K562 (cell line): Measurements from ENCODE around the gene IRF9. TPM values are rescaled to one million over a fixed set of nuclear protein-coding genes. Genes with fewer than 3 reads are reported as not detected.
A peak's percentile ranks its signal among the peaks of the same experiment; 100 is the strongest.

ENCODE experiments used
- ARID1B ChIP-seq: fragments of 450-650 bp; IDR thresholded peaks from 2 replicates; pipeline ENCODE4 v1.6.1; 2016; ENCODE audit warnings: antibody characterized with exemption, mild to moderate bottlenecking, inconsistent platforms
- CBFA2T2 ChIP-seq: fragments of 450-650 bp; conservative IDR thresholded peaks from 2 replicates; pipeline ENCODE4 v1.6.1; 2017; ENCODE audit warnings: mild to moderate bottlenecking
- CBFA2T3 ChIP-seq: fragments of 450-650 bp; IDR thresholded peaks from 2 replicates; pipeline ENCODE4 v1.6.1; 2017
- CBX3 ChIP-seq, 2 experiments: IDR thresholded peaks; 1 replicate in 1 of 2; 2 replicates in 1 of 2; pipeline ENCODE4 v1.6.1; 2012; ENCODE audit warnings: inconsistent platforms in 2 of 2, low read length in 2 of 2, borderline replicate concordance in 1 of 2, control low read depth in 1 of 2
- ESRRB ChIP-seq: fragments of 250-450 bp; sonication (Bioruptor Pico); IDR thresholded peaks from 2 replicates; pipeline ENCODE4 v1.5.0; 2020; ENCODE audit warnings: mild to moderate bottlenecking, moderate library complexity, borderline replicate concordance
- FOXK2 ChIP-seq, 2 experiments: fragments of 450-650 bp; IDR thresholded peaks in 1 of 2; conservative IDR thresholded peaks in 1 of 2; 2 replicates each; pipeline ENCODE4 v1.6.1; 2016; ENCODE audit warnings: low read depth in 2 of 2, mild to moderate bottlenecking in 1 of 2
- HDAC3 ChIP-seq: fragments of 450-650 bp; IDR thresholded peaks from 2 replicates; pipeline ENCODE4 v1.6.1; 2018; ENCODE audit warnings: borderline replicate concordance, mild to moderate bottlenecking, moderate library complexity; ENCODE audit not compliant: partially characterized antibody
- ILF3 ChIP-seq: fragments of 450-650 bp; IDR thresholded peaks from 2 replicates; pipeline ENCODE4 v1.6.1; 2018; ENCODE audit warnings: antibody characterized with exemption, mild to moderate bottlenecking, moderate library complexity, borderline replicate concordance
- KDM2B ChIP-seq: fragments of 250-450 bp; sonication (Bioruptor Pico); IDR thresholded peaks from 2 replicates; pipeline ENCODE4 v1.8.0; 2021; ENCODE audit warnings: mild to moderate bottlenecking, moderate library complexity
- MEF2D ChIP-seq: conservative IDR thresholded peaks from 2 replicates; pipeline ENCODE4 v1.6.1; 2016; ENCODE audit warnings: low read depth, missing genetic modification characterization, missing compliant biosample characterization
- NR2C2 ChIP-seq, 2 experiments: fragments of 200-800 bp in 1 of 2; sonication (Bioruptor generic) in 1 of 2; sonication (generic) in 1 of 2; formaldehyde crosslinking in 1 of 2; IDR thresholded peaks; 2 replicates each; pipeline versions ENCODE4 v1.6.1 to v1.8.0; 2016 to 2022; ENCODE audit warnings: mild to moderate bottlenecking in 1 of 2, missing compliant biosample characterization in 1 of 2, missing genetic modification characterization in 1 of 2, missing genetic modification reagents in 1 of 2
- POLR2AphosphoS2 ChIP-seq: IDR thresholded peaks from 2 replicates; pipeline ENCODE4 v1.6.1; 2012; ENCODE audit warnings: low read length, improper control_type of control experiment
- PURB ChIP-seq: sonication (generic); formaldehyde crosslinking; IDR thresholded peaks from 2 replicates; pipeline ENCODE4 v1.9.0; 2021; ENCODE audit warnings: low read depth, mild to moderate bottlenecking, missing genetic modification reagents
- RFX1 ChIP-seq: fragments of 450-650 bp; IDR thresholded peaks from 2 replicates; pipeline ENCODE4 v1.6.1; 2016; ENCODE audit warnings: mild to moderate bottlenecking, moderate library complexity
- SIN3B ChIP-seq: fragments of 450-650 bp; IDR thresholded peaks from 2 replicates; pipeline ENCODE4 v1.6.1; 2017; ENCODE audit warnings: low read depth, mild to moderate bottlenecking, moderate library complexity
- SMAD1 ChIP-seq: fragments of 150-350 bp; IDR thresholded peaks from 2 replicates; pipeline ENCODE4 v1.6.1; 2014; ENCODE audit warnings: low read length, low read depth; ENCODE audit not compliant: partially characterized antibody
- SOX6 ChIP-seq: fragments of 450-650 bp; IDR thresholded peaks from 2 replicates; pipeline ENCODE4 v1.6.1; 2014; ENCODE audit warnings: mild to moderate bottlenecking
- TOE1 ChIP-seq, 2 experiments: fragments of 450-650 bp in 1 of 2; sonication (generic) in 1 of 2; formaldehyde crosslinking in 1 of 2; IDR thresholded peaks; 2 replicates each; pipeline versions ENCODE4 v1.7.1 to v1.8.0; 2016 to 2022; ENCODE audit warnings: borderline replicate concordance in 2 of 2, mild to moderate bottlenecking in 2 of 2, antibody characterized with exemption in 1 of 2, inconsistent platforms in 1 of 2, low read depth in 1 of 2, missing genetic modification reagents in 1 of 2, moderate library complexity in 1 of 2
- ZBTB1 ChIP-seq: sonication (generic); formaldehyde crosslinking; IDR thresholded peaks from 2 replicates; pipeline ENCODE4 v1.8.1; 2023; ENCODE audit warnings: missing genetic modification reagents, low read depth, mild to moderate bottlenecking, borderline replicate concordance
- ZBTB7A ChIP-seq: IDR thresholded peaks from 2 replicates; pipeline ENCODE4 v1.6.1; 2011; ENCODE audit warnings: low read depth, mild to moderate bottlenecking, low read length, moderate library complexity, borderline replicate concordance; ENCODE audit not compliant: control insufficient read depth
- polyA plus RNA-seq, 8 experiments: library from polyadenylated mRNA; depleted of rRNA in 4 of 8; stranded (reverse) in 5 of 8; unstranded in 3 of 8; fragments of >200 nt; fragmentation: Nextera tagmentation in 2 of 8; fragmentation: Illumina TruSeq in 1 of 8; extraction: Ambion mirVana in 2 of 8; extraction: Trizol in 1 of 8; gene quantifications; 2 replicates each; pipeline versions ENCODE4 v1.2.1 to v1.2.3, GENCODE V29; 2011 to 2014; ENCODE audit warnings: inconsistent platforms in 1 of 8, missing spikeins in 1 of 8
- total RNA-seq, 7 experiments: library from RNA; depleted of rRNA in 6 of 7; stranded (reverse); fragments of >200 nt in 6 of 7; fragmentation: Illumina TruSeq in 2 of 7; extraction: Trizol in 2 of 7; gene quantifications; 2 replicates each; pipeline versions ENCODE4 v1.2.1 to v1.2.3, GENCODE V29; 2011 to 2021; ENCODE audit warnings: low replicate concordance in 1 of 7
- TF ChIP-seq, protein P1 (sequence below): sonication (generic); formaldehyde crosslinking; IDR thresholded peaks from 2 replicates; pipeline ENCODE4 v1.9.0; 2022; ENCODE audit warnings: mild to moderate bottlenecking, missing genetic modification reagents
- TF ChIP-seq, protein P2 (sequence below): fragments of 250-450 bp; sonication (Bioruptor Pico); IDR thresholded peaks from 2 replicates; pipeline ENCODE4 v1.6.1; 2021; ENCODE audit warnings: mild to moderate bottlenecking
- TF ChIP-seq, protein P3 (sequence below): IDR thresholded peaks from 2 replicates; pipeline ENCODE4 v1.6.1; 2011; ENCODE audit not compliant: insufficient read length; ENCODE audit errors: extremely low read depth

The IRF9 gene
- total and polyA plus RNA-seq, 9 of the 15 experiments (the other 6 are each of a cell fraction or from before 2014, with no cell fraction given), result 0.79 to 14.8 (median 6.1) TPM

DNA sequence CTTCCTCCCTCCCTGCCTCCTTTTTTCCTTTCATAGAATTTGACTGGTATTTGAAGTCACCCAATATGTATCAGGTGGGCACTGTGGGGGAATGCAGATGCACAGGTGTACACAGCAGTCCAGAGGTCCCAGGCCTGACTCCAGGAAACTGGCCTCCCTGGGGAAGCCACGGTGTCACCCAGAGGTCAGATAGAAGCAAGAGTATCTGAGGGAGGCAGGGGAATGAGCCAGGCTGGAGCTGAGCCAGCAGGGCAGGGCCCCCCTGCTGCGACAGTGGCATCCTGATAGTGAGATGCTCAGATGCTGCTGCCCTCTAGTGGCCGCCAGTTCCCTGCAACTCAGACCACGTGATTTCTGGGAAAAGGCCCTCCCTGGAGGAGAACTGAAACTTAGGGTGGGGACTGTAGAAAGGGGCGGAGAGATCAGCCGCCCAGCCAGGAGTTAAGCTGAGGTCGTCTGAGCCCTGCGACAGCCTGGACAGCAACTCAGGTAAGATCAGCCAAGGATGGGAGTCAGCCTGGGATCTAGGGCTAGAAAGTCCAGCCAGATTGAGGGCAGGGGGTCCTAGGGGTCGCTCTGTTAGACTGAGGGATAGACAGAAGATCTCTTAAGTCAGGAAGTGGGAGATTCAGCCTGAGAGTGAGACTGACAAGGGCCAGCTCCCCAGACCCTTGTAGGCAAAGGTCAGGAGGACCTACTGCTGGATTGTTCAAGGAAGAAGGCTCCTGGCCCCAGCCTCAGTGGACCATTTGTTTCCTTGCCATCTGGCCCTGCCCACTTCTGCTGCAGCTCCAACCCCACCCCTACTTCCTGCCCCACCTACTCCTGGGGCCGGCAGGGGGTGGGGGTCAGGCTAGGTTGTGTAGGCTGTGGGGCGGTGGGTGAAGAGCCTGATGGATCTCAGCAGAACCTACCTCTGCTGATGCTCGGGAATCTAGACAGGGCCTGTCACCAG is at the start of gene IRF9 (continued):
- TF ChIP-seq ILF3 (no peak), KDM2B (no peak), ZBTB7A (no peak; the same call in 1 of the 2 replicates), FOXK2 (conservative IDR thresholded peaks at IDR 0.05 in 1 of 2, IDR thresholded peaks at IDR 0.05 in 1 of 2; ENCODE audit: low read depth in 2 of 2) (peak in 1 of 2 experiments; percentile 38; a peak in 1 of 4 replicates), TOE1 (IDR thresholded peaks at IDR 0.05; ENCODE audit: borderline replicate concordance) (peak; percentile 97), TOE1 (CRISPR knock-in tag; IDR thresholded peaks at IDR 0.05; ENCODE audit: borderline replicate concordance, low read depth) (no peak), ZBTB1 (CRISPR knock-in tag) (no peak), CBX3 (IDR thresholded peaks at IDR 0.05; ENCODE audit: borderline replicate concordance in 1 of 2, low read length in 2 of 2) (no peak), POLR2AphosphoS2 (peak; percentile 85), SMAD1 (peak; percentile 67), MEF2D (tag) (no peak), ESRRB (CRISPR knock-in tag) (no peak), RFX1 (no peak), SOX6 (peak; percentile 73), HDAC3 (no peak), NR2C2 (CRISPR knock-in tag; IDR thresholded peaks at IDR 0.05) (no peak), NR2C2 (tag; IDR thresholded peaks at IDR 0.05) (peak; percentile 63), CBFA2T3 (peak; percentile 47), CBFA2T2 (peak; percentile 76), PURB (no peak), ARID1B (peak; percentile 57), SIN3B (no peak)
- TF ChIP-seq, protein P1, sequence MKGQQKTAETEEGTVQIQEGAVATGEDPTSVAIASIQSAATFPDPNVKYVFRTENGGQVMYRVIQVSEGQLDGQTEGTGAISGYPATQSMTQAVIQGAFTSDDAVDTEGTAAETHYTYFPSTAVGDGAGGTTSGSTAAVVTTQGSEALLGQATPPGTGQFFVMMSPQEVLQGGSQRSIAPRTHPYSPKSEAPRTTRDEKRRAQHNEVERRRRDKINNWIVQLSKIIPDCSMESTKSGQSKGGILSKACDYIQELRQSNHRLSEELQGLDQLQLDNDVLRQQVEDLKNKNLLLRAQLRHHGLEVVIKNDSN (CRISPR knock-in tag), result peak; percentile 96
- TF ChIP-seq, protein P2, sequence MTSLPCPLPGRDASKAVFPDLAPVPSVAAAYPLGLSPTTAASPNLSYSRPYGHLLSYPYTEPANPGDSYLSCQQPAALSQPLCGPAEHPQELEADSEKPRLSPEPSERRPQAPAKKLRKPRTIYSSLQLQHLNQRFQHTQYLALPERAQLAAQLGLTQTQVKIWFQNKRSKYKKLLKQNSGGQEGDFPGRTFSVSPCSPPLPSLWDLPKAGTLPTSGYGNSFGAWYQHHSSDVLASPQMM (CRISPR knock-in tag), result no peak
- TF ChIP-seq, protein P3, sequence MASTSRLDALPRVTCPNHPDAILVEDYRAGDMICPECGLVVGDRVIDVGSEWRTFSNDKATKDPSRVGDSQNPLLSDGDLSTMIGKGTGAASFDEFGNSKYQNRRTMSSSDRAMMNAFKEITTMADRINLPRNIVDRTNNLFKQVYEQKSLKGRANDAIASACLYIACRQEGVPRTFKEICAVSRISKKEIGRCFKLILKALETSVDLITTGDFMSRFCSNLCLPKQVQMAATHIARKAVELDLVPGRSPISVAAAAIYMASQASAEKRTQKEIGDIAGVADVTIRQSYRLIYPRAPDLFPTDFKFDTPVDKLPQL, result no peak
